ENCODE results near the gene TTC28. TPM values are rescaled to one million over a fixed set of nuclear protein-coding genes. Genes with fewer than 3 reads are reported as not detected.
"Not testable (repeated sequence)": the region's sequence is repeated elsewhere in the genome, so short reads cannot be mapped to it uniquely, and the experiment has no call there.

Gene TTC28
- polyA plus RNA-seq, 4 donors, result 0.45 to 24.0 (median 3.7) TPM

GRCh38 chr22:28379075-28379779 lies 300.4 kb downstream of the TTC28 start:
- Histone ChIP-seq H3K9me3 (ENCODE audit: control insufficient read depth in 2 of 2, insufficient read depth in 1 of 2, low read depth in 1 of 2, low read length in 1 of 2) (no peaks in the 10 kb centered on the region), H3K27me3 (ENCODE audit: control insufficient read depth in 3 of 3, insufficient read depth in 3 of 3, low read length in 3 of 3) (no peaks in the 10 kb centered on the region), H3K27ac (ENCODE audit: low read depth in 1 of 3, low read length in 2 of 3) (no peak overlapping the region), H3K4me3 (ENCODE audit: low read depth in 1 of 3, low read length in 3 of 3) (no peak overlapping the region), H3K36me3 (ENCODE audit: control insufficient read depth in 3 of 3, insufficient read depth in 2 of 3, low read depth in 1 of 3, low read length in 3 of 3) (no peaks in the 10 kb centered on the region), H3K4me1 (ENCODE audit: control insufficient read depth in 3 of 3, insufficient read depth in 2 of 3, low read depth in 1 of 3, low read length in 2 of 3) (no peaks in the 10 kb centered on the region)
- FAIRE-seq, result no peak
- DNase-seq, result no peak

- H3K4me1 ChIP-seq (ENCODE audit: control insufficient read depth in 3 of 3, insufficient read depth in 2 of 3, low read depth in 1 of 3, low read length in 2 of 3), result no peaks in the 10 kb centered on the region
- FAIRE-seq (no peak), DNase-seq (no peak)
- no peak overlapping the region for H3K27ac ChIP-seq (ENCODE audit: low read depth in 1 of 3, low read length in 2 of 3)
- H3K9me3 ChIP-seq (ENCODE audit: control insufficient read depth in 2 of 2, insufficient read depth in 1 of 2, low read depth in 1 of 2, low read length in 1 of 2), result no peaks in the 10 kb centered on the region
- no peaks in the 10 kb centered on the region for H3K36me3 ChIP-seq (ENCODE audit: control insufficient read depth in 3 of 3, insufficient read depth in 2 of 3, low read depth in 1 of 3, low read length in 3 of 3)
- no peak overlapping the region for H3K4me3 ChIP-seq (ENCODE audit: low read depth in 1 of 3, low read length in 3 of 3)
- H3K27me3 ChIP-seq (ENCODE audit: control insufficient read depth in 3 of 3, insufficient read depth in 3 of 3, low read length in 3 of 3), result no peaks in the 10 kb centered on the region
Measured at GRCh38 chr22:28375761-28376534, 303.7 kb downstream of the TTC28 start.

GRCh38 chr22:28373831-28374230 lies 305.8 kb downstream of the TTC28 start:
- WGBS, 3 donors, result 53 to 78% (median 73%) methylated on average over 2 of the region's 2 CpGs

GRCh38 chr22:28369854-28370253 lies 309.8 kb downstream of the TTC28 start:
- Histone ChIP-seq H3K4me3 (ENCODE audit: low read depth in 1 of 3, low read length in 3 of 3) (no peak overlapping the region), H3K27me3 (ENCODE audit: control insufficient read depth in 3 of 3, insufficient read depth in 3 of 3, low read length in 3 of 3) (no peaks in the 10 kb centered on the region), H3K4me1 (ENCODE audit: control insufficient read depth in 3 of 3, insufficient read depth in 2 of 3, low read depth in 1 of 3, low read length in 2 of 3) (no peaks in the 10 kb centered on the region), H3K36me3 (ENCODE audit: control insufficient read depth in 3 of 3, insufficient read depth in 2 of 3, low read depth in 1 of 3, low read length in 3 of 3) (no peaks in the 10 kb centered on the region), H3K9me3 (ENCODE audit: control insufficient read depth in 2 of 2, insufficient read depth in 1 of 2, low read depth in 1 of 2, low read length in 1 of 2) (no peaks in the 10 kb centered on the region), H3K27ac (ENCODE audit: low read depth in 1 of 3, low read length in 2 of 3) (peak overlapping the region in 1 of 3 donors; percentile 50)
- FAIRE-seq, result no peak
- 18 to 44% (median 27%) methylated on average over 2 of the region's 2 CpGs for WGBS, 3 donors
- DNase-seq, result peak; percentile 28 to 65

More at GRCh38 chr22:28373831-28374230, 305.8 kb downstream of the TTC28 start:
- DNase-seq, result no peak
- Histone ChIP-seq H3K4me1 (ENCODE audit: control insufficient read depth in 3 of 3, insufficient read depth in 2 of 3, low read depth in 1 of 3, low read length in 2 of 3) (no peaks in the 10 kb centered on the region), H3K9me3 (ENCODE audit: control insufficient read depth in 2 of 2, insufficient read depth in 1 of 2, low read depth in 1 of 2, low read length in 1 of 2) (no peaks in the 10 kb centered on the region), H3K27ac (ENCODE audit: low read depth in 1 of 3, low read length in 2 of 3) (no peak overlapping the region), H3K27me3 (ENCODE audit: control insufficient read depth in 3 of 3, insufficient read depth in 3 of 3, low read length in 3 of 3) (no peaks in the 10 kb centered on the region), H3K36me3 (ENCODE audit: control insufficient read depth in 3 of 3, insufficient read depth in 2 of 3, low read depth in 1 of 3, low read length in 3 of 3) (no peaks in the 10 kb centered on the region), H3K4me3 (ENCODE audit: low read depth in 1 of 3, low read length in 3 of 3) (no peak overlapping the region)
- no peak for FAIRE-seq

GRCh38 chr22:28366856-28367255 lies 312.8 kb downstream of the TTC28 start:
- DNase-seq, result no peak
- H3K27me3 ChIP-seq (ENCODE audit: control insufficient read depth in 3 of 3, insufficient read depth in 3 of 3, low read length in 3 of 3), result no peaks in the 10 kb centered on the region
- no peak overlapping the region for H3K27ac ChIP-seq (ENCODE audit: low read depth in 1 of 3, low read length in 2 of 3)
- H3K9me3 ChIP-seq (ENCODE audit: control insufficient read depth in 2 of 2, insufficient read depth in 1 of 2, low read depth in 1 of 2, low read length in 1 of 2), result peaks cover 0 to 18% of the 10 kb centered on the region in 2 donors
- WGBS, 3 donors, result 73 to 94% (median 89%) methylated on average over 1 of the region's 1 CpG
- H3K4me3 ChIP-seq (ENCODE audit: low read depth in 1 of 3, low read length in 3 of 3), result no peak overlapping the region
- H3K4me1 ChIP-seq (ENCODE audit: control insufficient read depth in 3 of 3, insufficient read depth in 2 of 3, low read depth in 1 of 3, low read length in 2 of 3), result no peaks in the 10 kb centered on the region
- FAIRE-seq, result no peak
- no peaks in the 10 kb centered on the region for H3K36me3 ChIP-seq (ENCODE audit: control insufficient read depth in 3 of 3, insufficient read depth in 2 of 3, low read depth in 1 of 3, low read length in 3 of 3)

GRCh38 chr22:28365371-28365770 lies 314.3 kb downstream of the TTC28 start:
- H3K4me1 ChIP-seq (ENCODE audit: control insufficient read depth in 3 of 3, insufficient read depth in 2 of 3, low read depth in 1 of 3, low read length in 2 of 3), result no peaks in the 10 kb centered on the region
- H3K27ac ChIP-seq (ENCODE audit: low read depth in 1 of 3, low read length in 2 of 3), result no peak overlapping the region
- no peaks in the 10 kb centered on the region for H3K36me3 ChIP-seq (ENCODE audit: control insufficient read depth in 3 of 3, insufficient read depth in 2 of 3, low read depth in 1 of 3, low read length in 3 of 3)
- H3K27me3 ChIP-seq (ENCODE audit: control insufficient read depth in 3 of 3, insufficient read depth in 3 of 3, low read length in 3 of 3), result no peaks in the 10 kb centered on the region
- peaks cover 0 to 18% of the 10 kb centered on the region in 2 donors for H3K9me3 ChIP-seq (ENCODE audit: control insufficient read depth in 2 of 2, insufficient read depth in 1 of 2, low read depth in 1 of 2, low read length in 1 of 2)
- H3K4me3 ChIP-seq (ENCODE audit: low read depth in 1 of 3, low read length in 3 of 3), result no peak overlapping the region
- DNase-seq (no peak), FAIRE-seq (no peak)
- 78 to 83% (median 79%) methylated on average over 1 of the region's 1 CpG for WGBS, 3 donors

GRCh38 chr22:28364105-28364504 lies 315.5 kb downstream of the TTC28 start:
- DNase-seq; H3K4me3 ChIP-seq (ENCODE audit: low read depth in 1 of 3, low read length in 3 of 3); H3K4me1 ChIP-seq (ENCODE audit: control insufficient read depth in 3 of 3, insufficient read depth in 2 of 3, low read depth in 1 of 3, low read length in 2 of 3); H3K36me3 ChIP-seq (ENCODE audit: control insufficient read depth in 3 of 3, insufficient read depth in 2 of 3, low read depth in 1 of 3, low read length in 3 of 3); H3K27ac ChIP-seq (ENCODE audit: low read depth in 1 of 3, low read length in 2 of 3); H3K27me3 ChIP-seq (ENCODE audit: control insufficient read depth in 3 of 3, insufficient read depth in 3 of 3, low read length in 3 of 3); FAIRE-seq: not testable (repeated sequence)
- 83 to 92% (median 91%) methylated on average over 3 of the region's 3 CpGs for WGBS, 3 donors
- H3K9me3 ChIP-seq (ENCODE audit: control insufficient read depth in 2 of 2, insufficient read depth in 1 of 2, low read depth in 1 of 2, low read length in 1 of 2), result peaks cover 0 to 18% of the 10 kb centered on the region in 2 donors

GRCh38 chr22:28360939-28361338 lies 318.7 kb downstream of the TTC28 start:
- Histone ChIP-seq H3K4me1 (ENCODE audit: control insufficient read depth in 3 of 3, insufficient read depth in 2 of 3, low read depth in 1 of 3, low read length in 2 of 3) (no peaks in the 10 kb centered on the region), H3K36me3 (ENCODE audit: control insufficient read depth in 3 of 3, insufficient read depth in 2 of 3, low read depth in 1 of 3, low read length in 3 of 3) (no peaks in the 10 kb centered on the region), H3K9me3 (ENCODE audit: control insufficient read depth in 2 of 2, insufficient read depth in 1 of 2, low read depth in 1 of 2, low read length in 1 of 2) (peaks cover 0 to 18% of the 10 kb centered on the region in 2 donors), H3K4me3 (ENCODE audit: low read depth in 1 of 3, low read length in 3 of 3) (no peak overlapping the region), H3K27me3 (ENCODE audit: control insufficient read depth in 3 of 3, insufficient read depth in 3 of 3, low read length in 3 of 3) (no peaks in the 10 kb centered on the region), H3K27ac (ENCODE audit: low read depth in 1 of 3, low read length in 2 of 3) (no peak overlapping the region)
- DNase-seq, result no peak
- FAIRE-seq, result no peak

Data from small intestine (tissue), 7 donors.